K562 (cell line): ENCODE data around the gene RBBP7. TPM values are rescaled to one million over a fixed set of nuclear protein-coding genes. Genes with fewer than 3 reads are reported as not detected.

Experiments
- ZNF431 ChIP-seq: sonication (generic); formaldehyde crosslinking; IDR thresholded peaks from 2 replicates; pipeline ENCODE4 v1.8.0; 2022; ENCODE audit warnings: mild to moderate bottlenecking, missing genetic modification reagents
- polyA plus RNA-seq, 8 experiments: library from polyadenylated mRNA; depleted of rRNA in 4 of 8; stranded (reverse) in 5 of 8; unstranded in 3 of 8; fragments of >200 nt; fragmentation: Nextera tagmentation in 2 of 8; fragmentation: Illumina TruSeq in 1 of 8; extraction: Ambion mirVana in 2 of 8; extraction: Trizol in 1 of 8; gene quantifications; 2 replicates each; pipeline versions ENCODE4 v1.2.1 to v1.2.3, GENCODE V29; 2011 to 2014; ENCODE audit warnings: inconsistent platforms in 1 of 8, missing spikeins in 1 of 8
- total RNA-seq, 7 experiments: library from RNA; depleted of rRNA in 6 of 7; stranded (reverse); fragments of >200 nt in 6 of 7; fragmentation: Illumina TruSeq in 2 of 7; extraction: Trizol in 2 of 7; gene quantifications; 2 replicates each; pipeline versions ENCODE4 v1.2.1 to v1.2.3, GENCODE V29; 2011 to 2021; ENCODE audit warnings: low replicate concordance in 1 of 7
- TF ChIP-seq, protein P1 (sequence below): fragments of 450-650 bp; IDR thresholded peaks from 2 replicates; pipeline ENCODE4 v1.6.1; 2016; ENCODE audit warnings: mild to moderate bottlenecking, moderate library complexity

The RBBP7 gene
- total and polyA plus RNA-seq, 9 of the 15 experiments (the other 6 are each of a cell fraction or from before 2014, with no cell fraction given), result 79.0 to 364 (median 182) TPM

DNA sequence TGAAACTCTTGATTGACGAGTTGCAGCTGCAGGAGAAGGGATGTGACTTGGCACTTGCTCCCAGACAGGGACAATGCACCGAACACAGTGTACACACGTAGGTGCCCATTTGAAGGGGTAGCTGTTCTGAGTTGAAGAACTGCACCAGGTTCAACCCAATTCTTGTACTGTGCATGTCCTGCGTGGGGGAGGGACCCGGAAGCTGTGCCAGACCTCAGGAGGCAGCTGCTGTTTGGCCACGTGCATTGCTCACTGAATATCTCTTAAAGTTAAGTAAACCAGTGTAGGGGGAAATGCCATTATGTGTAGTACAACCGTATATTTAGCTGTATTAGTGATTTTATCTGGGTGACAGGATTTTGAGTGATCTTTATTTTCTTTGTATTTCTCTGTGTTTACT lies 12.0 kb upstream of the RBBP7 start (continued):
- TF ChIP-seq, protein P1, sequence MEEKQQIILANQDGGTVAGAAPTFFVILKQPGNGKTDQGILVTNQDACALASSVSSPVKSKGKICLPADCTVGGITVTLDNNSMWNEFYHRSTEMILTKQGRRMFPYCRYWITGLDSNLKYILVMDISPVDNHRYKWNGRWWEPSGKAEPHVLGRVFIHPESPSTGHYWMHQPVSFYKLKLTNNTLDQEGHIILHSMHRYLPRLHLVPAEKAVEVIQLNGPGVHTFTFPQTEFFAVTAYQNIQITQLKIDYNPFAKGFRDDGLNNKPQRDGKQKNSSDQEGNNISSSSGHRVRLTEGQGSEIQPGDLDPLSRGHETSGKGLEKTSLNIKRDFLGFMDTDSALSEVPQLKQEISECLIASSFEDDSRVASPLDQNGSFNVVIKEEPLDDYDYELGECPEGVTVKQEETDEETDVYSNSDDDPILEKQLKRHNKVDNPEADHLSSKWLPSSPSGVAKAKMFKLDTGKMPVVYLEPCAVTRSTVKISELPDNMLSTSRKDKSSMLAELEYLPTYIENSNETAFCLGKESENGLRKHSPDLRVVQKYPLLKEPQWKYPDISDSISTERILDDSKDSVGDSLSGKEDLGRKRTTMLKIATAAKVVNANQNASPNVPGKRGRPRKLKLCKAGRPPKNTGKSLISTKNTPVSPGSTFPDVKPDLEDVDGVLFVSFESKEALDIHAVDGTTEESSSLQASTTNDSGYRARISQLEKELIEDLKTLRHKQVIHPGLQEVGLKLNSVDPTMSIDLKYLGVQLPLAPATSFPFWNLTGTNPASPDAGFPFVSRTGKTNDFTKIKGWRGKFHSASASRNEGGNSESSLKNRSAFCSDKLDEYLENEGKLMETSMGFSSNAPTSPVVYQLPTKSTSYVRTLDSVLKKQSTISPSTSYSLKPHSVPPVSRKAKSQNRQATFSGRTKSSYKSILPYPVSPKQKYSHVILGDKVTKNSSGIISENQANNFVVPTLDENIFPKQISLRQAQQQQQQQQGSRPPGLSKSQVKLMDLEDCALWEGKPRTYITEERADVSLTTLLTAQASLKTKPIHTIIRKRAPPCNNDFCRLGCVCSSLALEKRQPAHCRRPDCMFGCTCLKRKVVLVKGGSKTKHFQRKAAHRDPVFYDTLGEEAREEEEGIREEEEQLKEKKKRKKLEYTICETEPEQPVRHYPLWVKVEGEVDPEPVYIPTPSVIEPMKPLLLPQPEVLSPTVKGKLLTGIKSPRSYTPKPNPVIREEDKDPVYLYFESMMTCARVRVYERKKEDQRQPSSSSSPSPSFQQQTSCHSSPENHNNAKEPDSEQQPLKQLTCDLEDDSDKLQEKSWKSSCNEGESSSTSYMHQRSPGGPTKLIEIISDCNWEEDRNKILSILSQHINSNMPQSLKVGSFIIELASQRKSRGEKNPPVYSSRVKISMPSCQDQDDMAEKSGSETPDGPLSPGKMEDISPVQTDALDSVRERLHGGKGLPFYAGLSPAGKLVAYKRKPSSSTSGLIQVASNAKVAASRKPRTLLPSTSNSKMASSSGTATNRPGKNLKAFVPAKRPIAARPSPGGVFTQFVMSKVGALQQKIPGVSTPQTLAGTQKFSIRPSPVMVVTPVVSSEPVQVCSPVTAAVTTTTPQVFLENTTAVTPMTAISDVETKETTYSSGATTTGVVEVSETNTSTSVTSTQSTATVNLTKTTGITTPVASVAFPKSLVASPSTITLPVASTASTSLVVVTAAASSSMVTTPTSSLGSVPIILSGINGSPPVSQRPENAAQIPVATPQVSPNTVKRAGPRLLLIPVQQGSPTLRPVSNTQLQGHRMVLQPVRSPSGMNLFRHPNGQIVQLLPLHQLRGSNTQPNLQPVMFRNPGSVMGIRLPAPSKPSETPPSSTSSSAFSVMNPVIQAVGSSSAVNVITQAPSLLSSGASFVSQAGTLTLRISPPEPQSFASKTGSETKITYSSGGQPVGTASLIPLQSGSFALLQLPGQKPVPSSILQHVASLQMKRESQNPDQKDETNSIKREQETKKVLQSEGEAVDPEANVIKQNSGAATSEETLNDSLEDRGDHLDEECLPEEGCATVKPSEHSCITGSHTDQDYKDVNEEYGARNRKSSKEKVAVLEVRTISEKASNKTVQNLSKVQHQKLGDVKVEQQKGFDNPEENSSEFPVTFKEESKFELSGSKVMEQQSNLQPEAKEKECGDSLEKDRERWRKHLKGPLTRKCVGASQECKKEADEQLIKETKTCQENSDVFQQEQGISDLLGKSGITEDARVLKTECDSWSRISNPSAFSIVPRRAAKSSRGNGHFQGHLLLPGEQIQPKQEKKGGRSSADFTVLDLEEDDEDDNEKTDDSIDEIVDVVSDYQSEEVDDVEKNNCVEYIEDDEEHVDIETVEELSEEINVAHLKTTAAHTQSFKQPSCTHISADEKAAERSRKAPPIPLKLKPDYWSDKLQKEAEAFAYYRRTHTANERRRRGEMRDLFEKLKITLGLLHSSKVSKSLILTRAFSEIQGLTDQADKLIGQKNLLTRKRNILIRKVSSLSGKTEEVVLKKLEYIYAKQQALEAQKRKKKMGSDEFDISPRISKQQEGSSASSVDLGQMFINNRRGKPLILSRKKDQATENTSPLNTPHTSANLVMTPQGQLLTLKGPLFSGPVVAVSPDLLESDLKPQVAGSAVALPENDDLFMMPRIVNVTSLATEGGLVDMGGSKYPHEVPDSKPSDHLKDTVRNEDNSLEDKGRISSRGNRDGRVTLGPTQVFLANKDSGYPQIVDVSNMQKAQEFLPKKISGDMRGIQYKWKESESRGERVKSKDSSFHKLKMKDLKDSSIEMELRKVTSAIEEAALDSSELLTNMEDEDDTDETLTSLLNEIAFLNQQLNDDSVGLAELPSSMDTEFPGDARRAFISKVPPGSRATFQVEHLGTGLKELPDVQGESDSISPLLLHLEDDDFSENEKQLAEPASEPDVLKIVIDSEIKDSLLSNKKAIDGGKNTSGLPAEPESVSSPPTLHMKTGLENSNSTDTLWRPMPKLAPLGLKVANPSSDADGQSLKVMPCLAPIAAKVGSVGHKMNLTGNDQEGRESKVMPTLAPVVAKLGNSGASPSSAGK, result peak; percentile 15; the same call in 1 of the 2 replicates
- TF ChIP-seq ZNF431 (CRISPR knock-in tag), result no peak
